Mucosa of descending colon (tissue), 3 donors: ENCODE results near the gene CLDND1. TPM values are rescaled to one million over a fixed set of nuclear protein-coding genes. Genes with fewer than 3 reads are reported as not detected.

Source experiments
- ATAC-seq: fragments of 200-7000 bp; cut with Tn5 transposase; one replicate; pipeline ENCODE4 v1.9.1; 2020; ENCODE audit warnings: mild to moderate bottlenecking, moderate library complexity
- DNase-seq, 3 donors: peaks; one replicate each; pipeline ENCODE4 v3.0.0-alpha.2; 2020
- H3K36me3 ChIP-seq: fragments of 200-600 bp; one replicate; pipeline ENCODE4 v1.8.0; 2021; ENCODE audit warnings: low read depth, mild to moderate bottlenecking
- H3K4me1 ChIP-seq: fragments of 200-600 bp; one replicate; pipeline ENCODE4 v1.8.0; 2021; ENCODE audit warnings: low read depth, mild to moderate bottlenecking
- H3K4me3 ChIP-seq: fragments of 200-600 bp; one replicate; pipeline ENCODE4 v1.8.0; 2021; ENCODE audit warnings: mild to moderate bottlenecking
- H3K9me3 ChIP-seq: fragments of 200-600 bp; one replicate; pipeline ENCODE4 v1.8.0; 2021; ENCODE audit warnings: mild to moderate bottlenecking
- intact Hi-C, 2 donors: fragments of 100-400 bp; cut with DNase I in 1 of 2; cut with micrococcal nuclease in 1 of 2; formaldehyde crosslinking; loops; one replicate each; pipeline versions ENCODE4 v1.11.0 to v1.11.1; 2022; cut with DNase I, micrococcal nuclease
- total RNA-seq, 3 donors: library from RNA; stranded (reverse); fragmentation: NEBNext Ultra II Directional in 2 of 3; extraction: Animal tissue kit (Norgen Biotek cat#: 25700) in 2 of 3; gene quantifications; one replicate each; pipeline versions ENCODE4 v1.2.1 to v1.2.4, GENCODE V29; 2021 to 2023
- TF ChIP-seq, protein P1 (sequence below): fragments of 200-600 bp; IDR thresholded peaks from one replicate; pipeline ENCODE4 v1.8.0; 2022; ENCODE audit warnings: antibody characterized with exemption, mild to moderate bottlenecking
- donor health status: DM: no; HTN: no; CAD: no; lungs with moderate emphysema.
- donor health status: DM: no; HTN: no; CAD: no.
- donor health status: DM: no; HTN: yes; CAD: no.

CLDND1 gene
- total RNA-seq, 3 donors from 2014 or later = 64.6 to 150 (median 70.4) TPM

DNA sequence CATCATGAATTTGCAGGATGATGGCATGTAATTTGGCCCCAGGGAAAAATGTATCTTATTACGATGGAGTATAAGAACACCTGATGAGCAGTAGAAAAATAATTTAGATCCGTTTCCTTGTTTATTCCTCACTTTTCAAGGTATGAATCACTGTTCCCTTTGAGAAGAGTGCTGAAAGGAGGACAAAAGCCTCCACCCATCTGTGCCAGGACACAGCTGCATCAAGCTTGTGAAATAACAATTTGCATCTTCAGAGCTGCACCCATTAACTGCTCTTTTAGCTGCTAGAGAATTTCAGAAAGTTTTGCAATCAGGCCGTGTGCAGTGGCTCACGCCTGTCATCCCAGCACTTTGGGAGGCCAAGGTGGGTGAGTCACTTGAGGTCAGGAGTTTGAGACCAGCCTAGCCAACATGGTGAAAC lies 9.6 kb downstream of the CLDND1 start:
- H3K9me3 ChIP-seq = no peaks in the 10 kb centered on the region
- ATAC-seq (no peak), DNase-seq (no peak)
- H3K4me3 ChIP-seq = no peak overlapping the region
- no peaks in the 10 kb centered on the region for H3K36me3 ChIP-seq
- intact Hi-C loops = no loop called here
- TF ChIP-seq, protein P1, sequence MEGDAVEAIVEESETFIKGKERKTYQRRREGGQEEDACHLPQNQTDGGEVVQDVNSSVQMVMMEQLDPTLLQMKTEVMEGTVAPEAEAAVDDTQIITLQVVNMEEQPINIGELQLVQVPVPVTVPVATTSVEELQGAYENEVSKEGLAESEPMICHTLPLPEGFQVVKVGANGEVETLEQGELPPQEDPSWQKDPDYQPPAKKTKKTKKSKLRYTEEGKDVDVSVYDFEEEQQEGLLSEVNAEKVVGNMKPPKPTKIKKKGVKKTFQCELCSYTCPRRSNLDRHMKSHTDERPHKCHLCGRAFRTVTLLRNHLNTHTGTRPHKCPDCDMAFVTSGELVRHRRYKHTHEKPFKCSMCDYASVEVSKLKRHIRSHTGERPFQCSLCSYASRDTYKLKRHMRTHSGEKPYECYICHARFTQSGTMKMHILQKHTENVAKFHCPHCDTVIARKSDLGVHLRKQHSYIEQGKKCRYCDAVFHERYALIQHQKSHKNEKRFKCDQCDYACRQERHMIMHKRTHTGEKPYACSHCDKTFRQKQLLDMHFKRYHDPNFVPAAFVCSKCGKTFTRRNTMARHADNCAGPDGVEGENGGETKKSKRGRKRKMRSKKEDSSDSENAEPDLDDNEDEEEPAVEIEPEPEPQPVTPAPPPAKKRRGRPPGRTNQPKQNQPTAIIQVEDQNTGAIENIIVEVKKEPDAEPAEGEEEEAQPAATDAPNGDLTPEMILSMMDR = no peak
- no peaks in the 10 kb centered on the region for H3K4me1 ChIP-seq

DNA sequence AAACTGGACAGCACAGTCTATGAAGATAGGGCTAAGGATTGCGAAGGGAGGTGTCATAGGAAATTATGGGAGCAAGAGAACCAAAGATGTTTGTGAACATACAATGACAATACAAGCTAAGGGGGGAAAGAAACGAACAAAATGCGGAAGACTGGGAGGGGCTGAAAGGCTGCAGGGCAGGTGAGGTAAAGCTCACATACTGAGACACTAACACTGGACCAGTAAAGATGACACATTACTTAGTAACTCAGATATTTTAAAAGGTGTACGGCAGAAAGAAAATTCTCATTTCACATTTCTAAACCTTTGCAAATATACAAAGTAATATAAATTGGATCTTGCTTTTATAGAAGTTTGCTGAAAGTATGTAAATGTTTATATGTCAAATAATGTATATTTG lies 10.1 kb downstream of the CLDND1 start:
- H3K4me3 ChIP-seq = no peak overlapping the region
- DNase-seq (no peak), ATAC-seq (no peak)
- TF ChIP-seq, protein P1 = no peak
- no peaks in the 10 kb centered on the region for H3K36me3 ChIP-seq
- intact Hi-C loops = no loop called here
- H3K9me3 ChIP-seq = no peaks in the 10 kb centered on the region
- no peaks in the 10 kb centered on the region for H3K4me1 ChIP-seq

DNA sequence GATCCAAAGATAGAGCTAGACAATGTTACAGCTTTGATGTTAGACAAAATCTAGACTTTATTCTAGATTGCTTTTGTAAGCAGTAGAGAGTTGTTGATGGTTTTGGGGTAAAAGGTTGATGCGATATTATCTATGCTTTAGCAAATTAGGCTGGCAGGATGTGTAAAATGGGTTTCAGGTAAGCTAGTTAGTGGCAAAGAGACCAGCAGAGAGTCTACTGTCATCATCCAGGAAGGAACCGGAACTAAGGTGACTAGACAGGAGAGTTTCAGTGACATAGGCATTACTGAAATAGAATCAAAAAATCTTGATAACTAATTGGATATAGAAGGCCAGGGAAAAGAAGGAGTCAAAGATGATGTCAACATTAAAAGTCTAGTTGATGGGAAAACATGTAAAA lies 14.1 kb downstream of the CLDND1 start:
- intact Hi-C loops = no loop called here
- DNase-seq (no peak), ATAC-seq (no peak)
- H3K4me3 ChIP-seq = no peak overlapping the region
- no peaks in the 10 kb centered on the region for H3K4me1 ChIP-seq
- TF ChIP-seq, protein P1 = no peak
- H3K36me3 ChIP-seq = no peaks in the 10 kb centered on the region
- no peaks in the 10 kb centered on the region for H3K9me3 ChIP-seq

DNA sequence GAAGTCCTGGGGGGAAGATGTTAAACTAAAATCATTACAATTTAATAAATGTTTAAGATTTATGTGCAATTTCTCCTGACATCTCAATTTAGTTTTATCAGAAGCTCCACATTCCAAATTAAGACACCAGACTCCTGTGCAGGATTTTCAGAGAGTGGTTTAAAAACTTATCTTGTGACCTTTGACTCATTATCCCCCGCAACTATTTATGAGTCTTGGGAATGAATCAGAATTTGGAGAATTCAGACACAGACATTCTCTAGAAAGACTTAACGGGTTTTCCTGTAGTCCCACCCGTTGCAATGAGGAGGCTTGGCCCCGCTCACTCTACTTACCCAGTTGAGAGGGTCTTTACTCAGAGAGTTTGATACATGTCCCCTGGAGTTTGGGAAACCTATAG lies 18.2 kb downstream of the CLDND1 start:
- no peak for ATAC-seq
- no peak overlapping the region for H3K4me3 ChIP-seq
- H3K9me3 ChIP-seq = no peaks in the 10 kb centered on the region
- no peaks in the 10 kb centered on the region for H3K36me3 ChIP-seq
- no peaks in the 10 kb centered on the region for H3K4me1 ChIP-seq
- no peak for DNase-seq
- TF ChIP-seq, protein P1 = no peak
- intact Hi-C loops = no loop called here

DNA sequence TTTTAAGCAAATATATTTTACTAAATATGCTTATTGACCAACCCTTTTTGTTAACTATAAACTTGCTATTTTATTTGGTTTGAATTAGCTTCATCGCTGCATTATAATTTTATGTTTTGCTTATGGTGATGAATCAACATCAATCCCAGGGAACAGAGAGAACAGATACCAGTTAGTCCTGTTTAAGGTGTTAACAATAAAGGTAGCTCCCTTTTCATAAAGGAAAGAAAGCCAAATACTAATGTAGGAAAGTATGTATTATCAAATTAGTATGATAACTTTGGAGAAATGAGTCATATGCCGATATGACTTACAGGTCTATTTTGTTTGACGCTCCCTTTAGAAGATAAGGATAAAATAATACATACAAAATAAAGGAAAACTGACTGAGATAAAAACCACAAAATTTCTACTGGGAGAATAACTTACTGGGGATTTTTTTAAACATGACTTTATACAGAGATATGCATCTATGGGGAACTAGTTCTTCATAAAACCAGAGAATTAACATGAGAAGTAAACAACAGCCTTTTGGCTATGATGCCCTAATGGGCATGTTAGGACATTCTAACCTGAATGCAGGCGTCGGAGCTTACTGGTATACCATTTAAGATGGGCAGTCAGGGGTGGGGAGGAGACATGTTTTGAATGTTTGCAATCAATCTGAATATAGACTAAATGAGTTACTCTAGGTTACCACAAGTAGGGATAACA lies 20.7 kb downstream of the CLDND1 start:
- no peak for ATAC-seq
- Histone ChIP-seq H3K36me3 (no peaks in the 10 kb centered on the region), H3K4me3 (no peak overlapping the region), H3K9me3 (no peaks in the 10 kb centered on the region), H3K4me1 (no peaks in the 10 kb centered on the region)
- intact Hi-C loops = no loop called here
- DNase-seq = no peak
- TF ChIP-seq, protein P1 = no peak
